PC-9 (cell line): ENCODE data around the gene CARMIL1. TPM values are rescaled to one million over a fixed set of nuclear protein-coding genes. Genes with fewer than 3 reads are reported as not detected.

ENCODE experiments used
- BruUV-seq: library from RNA; stranded (reverse); fragments of 400-500 nt; replicated peaks from 2 replicates; lab custom pipeline; 2021; lab: Mats Ljungman, UMichigan
- CTCF ChIA-PET: fragments of 300-600 bp; sonication (Branson Sonifier 250); formaldehyde crosslinking; loops from one replicate; lab custom pipeline; 2022; ENCODE audit warnings: antibody characterized with exemption; lab: Charles Lee
- POLR2A ChIA-PET: fragments of 300-600 bp; sonication (Branson Sonifier 250); formaldehyde crosslinking; loops from one replicate; lab custom pipeline; 2022; ENCODE audit warnings: antibody characterized with exemption; ENCODE audit not compliant: unreplicated experiment; lab: Charles Lee
- DNase-seq, 2 experiments: peaks; one replicate each; pipeline versions ENCODE4 v3.0.0 to v3.0.0-alpha.2; 2015 to 2022; ENCODE audit warnings: mixed read lengths in 1 of 2
- H2AFZ ChIP-seq: fragments of 200-600 bp; sonication (generic); 2 replicates; pipeline ENCODE4 v1.8.1; 2017; ENCODE audit warnings: antibody characterized with exemption
- H3F3A ChIP-seq: fragments of 200-600 bp; sonication (generic); 2 replicates; pipeline ENCODE4 v1.8.1; 2017; ENCODE audit warnings: antibody characterized with exemption, mild to moderate bottlenecking, low read depth; ENCODE audit not compliant: insufficient read depth
- H3K27ac ChIP-seq: fragments of 200-600 bp; sonication (generic); 2 replicates; pipeline ENCODE4 v1.6.1; 2016; ENCODE audit warnings: mixed run types
- H3K27me3 ChIP-seq: fragments of 200-600 bp; sonication (generic); 2 replicates; pipeline ENCODE4 v1.6.1; 2016; ENCODE audit warnings: low read depth, mixed run types; ENCODE audit not compliant: insufficient read depth
- H3K36me3 ChIP-seq: fragments of 200-600 bp; sonication (generic); 2 replicates; pipeline ENCODE4 v1.6.1; 2016; ENCODE audit warnings: low read depth, mixed run types
- H3K4me1 ChIP-seq: fragments of 200-600 bp; sonication (generic); replicated peaks from 2 replicates; pipeline ENCODE4 v1.6.1; 2016; ENCODE audit warnings: mixed run types; ENCODE audit not compliant: insufficient read depth
- H3K4me2 ChIP-seq: fragments of 200-600 bp; sonication (generic); 2 replicates; pipeline ENCODE4 v1.6.1; 2017; ENCODE audit warnings: mixed run types
- H3K4me3 ChIP-seq: fragments of 200-600 bp; sonication (generic); 2 replicates; pipeline ENCODE4 v1.6.1; 2016; ENCODE audit warnings: mixed run types
- H3K79me2 ChIP-seq: fragments of 200-600 bp; sonication (generic); 2 replicates; pipeline ENCODE4 v1.6.1; 2017; ENCODE audit warnings: low read depth, mixed run types
- H3K9me2 ChIP-seq: fragments of 200-600 bp; sonication (generic); 2 replicates; pipeline ENCODE4 v1.8.1; 2017; ENCODE audit warnings: mild to moderate bottlenecking; ENCODE audit not compliant: insufficient read depth
- H3K9me3 ChIP-seq: fragments of 200-600 bp; sonication (generic); 2 replicates; pipeline ENCODE4 v1.8.1; 2016; ENCODE audit warnings: low read depth; ENCODE audit not compliant: insufficient read depth
- H4K20me1 ChIP-seq: fragments of 200-600 bp; sonication (generic); 2 replicates; pipeline ENCODE4 v1.8.1; 2017; ENCODE audit not compliant: insufficient read depth
- EZH2 ChIP-seq: fragments of 200-600 bp; sonication (generic); IDR thresholded peaks from 2 replicates; pipeline ENCODE4 v1.8.0; 2017; ENCODE audit warnings: antibody characterized with exemption, low read depth
- intact Hi-C: fragments of 100-400 bp; cut with micrococcal nuclease; formaldehyde crosslinking; loops from one replicate; pipeline ENCODE4 v1.10.0; 2022; ENCODE audit not compliant: unreplicated experiment
- total RNA-seq: library from RNA; stranded (reverse); gene quantifications from 2 replicates; pipeline ENCODE4 v1.2.3, GENCODE V29; 2021
- TF ChIP-seq, protein P1 (sequence below): fragments of 200-600 bp; sonication (generic); conservative IDR thresholded peaks from 2 replicates; pipeline ENCODE4 v1.6.1; 2017; ENCODE audit warnings: mixed run types, antibody characterized with exemption, mild to moderate bottlenecking, moderate library complexity

Gene CARMIL1
- total RNA-seq, 1 experiment from 2014 or later: 33.1 TPM

DNA sequence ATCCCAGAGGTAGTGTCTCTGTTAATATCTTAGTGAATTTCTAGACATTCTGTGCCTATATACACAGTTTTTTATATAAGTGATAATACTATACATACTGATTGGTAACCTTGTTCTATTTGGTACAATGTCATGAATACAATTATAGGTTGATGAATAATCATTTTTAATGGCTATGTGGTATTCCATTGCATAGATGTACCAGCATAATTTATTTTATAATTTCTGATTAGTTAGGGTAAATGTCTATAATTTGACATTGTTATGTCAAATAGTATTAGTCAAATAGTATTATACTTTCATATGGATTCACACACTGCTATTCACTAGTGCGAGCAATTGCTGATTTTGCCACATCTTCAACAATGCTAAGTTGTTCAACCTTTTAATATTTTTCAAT is 262.1 kb downstream of the CARMIL1 start:
- no peaks in the 10 kb centered on the region for H3K79me2 ChIP-seq
- no peaks in the 10 kb centered on the region for H3K9me3 ChIP-seq
- intact Hi-C loops: no loop called here
- H3K36me3 ChIP-seq: no peaks in the 10 kb centered on the region
- H2AFZ ChIP-seq: no peak overlapping the region
- DNase-seq: no peak
- no peak overlapping the region for H3K4me2 ChIP-seq
- CTCF ChIA-PET: no interaction called here
- no peaks in the 10 kb centered on the region for H3K9me2 ChIP-seq
- TF ChIP-seq, protein P1, sequence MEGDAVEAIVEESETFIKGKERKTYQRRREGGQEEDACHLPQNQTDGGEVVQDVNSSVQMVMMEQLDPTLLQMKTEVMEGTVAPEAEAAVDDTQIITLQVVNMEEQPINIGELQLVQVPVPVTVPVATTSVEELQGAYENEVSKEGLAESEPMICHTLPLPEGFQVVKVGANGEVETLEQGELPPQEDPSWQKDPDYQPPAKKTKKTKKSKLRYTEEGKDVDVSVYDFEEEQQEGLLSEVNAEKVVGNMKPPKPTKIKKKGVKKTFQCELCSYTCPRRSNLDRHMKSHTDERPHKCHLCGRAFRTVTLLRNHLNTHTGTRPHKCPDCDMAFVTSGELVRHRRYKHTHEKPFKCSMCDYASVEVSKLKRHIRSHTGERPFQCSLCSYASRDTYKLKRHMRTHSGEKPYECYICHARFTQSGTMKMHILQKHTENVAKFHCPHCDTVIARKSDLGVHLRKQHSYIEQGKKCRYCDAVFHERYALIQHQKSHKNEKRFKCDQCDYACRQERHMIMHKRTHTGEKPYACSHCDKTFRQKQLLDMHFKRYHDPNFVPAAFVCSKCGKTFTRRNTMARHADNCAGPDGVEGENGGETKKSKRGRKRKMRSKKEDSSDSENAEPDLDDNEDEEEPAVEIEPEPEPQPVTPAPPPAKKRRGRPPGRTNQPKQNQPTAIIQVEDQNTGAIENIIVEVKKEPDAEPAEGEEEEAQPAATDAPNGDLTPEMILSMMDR: no peak
- no peak for TF ChIP-seq EZH2
- H3K27ac ChIP-seq: no peak overlapping the region
- no peaks in the 10 kb centered on the region for H3K4me1 ChIP-seq
- H3K4me3 ChIP-seq: no peak overlapping the region
- POLR2A ChIA-PET: no interaction called here
- H4K20me1 ChIP-seq: no peaks in the 10 kb centered on the region
- no peaks in the 10 kb centered on the region for H3F3A ChIP-seq
- BruUV-seq: no TSS peak
- H3K27me3 ChIP-seq: no peaks in the 10 kb centered on the region

DNA sequence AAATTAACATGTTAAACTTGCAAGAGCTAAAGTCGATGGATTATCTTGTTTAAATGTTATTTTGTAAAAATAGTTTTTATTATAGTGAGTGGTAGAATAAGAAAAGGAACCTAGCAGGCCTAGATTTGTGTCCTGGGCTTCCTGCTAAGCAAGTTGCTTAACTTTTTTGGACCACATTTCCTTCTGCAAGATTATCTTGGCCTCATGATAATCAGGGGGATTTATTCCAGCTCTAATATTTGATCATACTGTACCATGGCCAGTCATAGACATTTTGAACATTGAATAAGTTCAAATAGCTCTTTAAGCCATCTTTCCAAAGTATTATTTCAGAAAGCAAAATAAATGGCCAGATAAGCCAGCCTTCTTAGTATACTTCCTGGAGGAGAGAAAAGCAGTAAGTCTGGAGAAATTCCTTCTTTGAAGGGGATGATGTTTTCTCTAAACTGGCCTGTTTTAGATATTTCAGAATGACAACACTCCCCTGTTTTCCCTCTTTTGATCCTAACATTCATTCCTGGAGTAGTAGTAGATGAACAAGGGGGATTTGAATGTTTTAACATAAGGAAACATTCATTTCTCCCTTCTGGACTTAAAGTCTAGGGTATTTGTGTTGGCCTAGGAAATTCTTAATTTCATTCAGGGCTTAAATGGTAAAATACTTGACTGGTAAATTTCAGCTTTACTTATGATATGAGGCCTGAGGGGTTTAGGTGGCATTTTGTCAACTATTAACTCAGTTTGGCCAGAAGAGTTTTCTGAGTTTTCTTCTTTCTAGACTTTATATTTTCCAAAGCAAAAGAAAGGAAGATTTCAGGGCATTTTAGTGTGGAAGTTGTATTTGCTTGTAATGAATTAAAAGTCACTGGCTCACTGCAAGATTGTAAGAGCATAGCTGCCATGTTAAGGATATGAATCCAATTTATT is 264.1 kb downstream of the CARMIL1 start:
- no peaks in the 10 kb centered on the region for H3K4me1 ChIP-seq
- DNase-seq: no peak
- TF ChIP-seq EZH2: no peak
- TF ChIP-seq, protein P1: no peak
- H3F3A ChIP-seq: no peaks in the 10 kb centered on the region
- no peak overlapping the region for H3K4me2 ChIP-seq
- ChIA-PET POLR2A (interaction anchor here (1.0 kb wide), 1 partner anchor 14 kb away, joined by 4 read pairs; no protein-coding TSS in a partner anchor), CTCF (interaction anchor here (0.6 to 0.7 kb wide), 2 partner anchors 14 to 62 kb away, joined by 3 read pairs; no protein-coding TSS in a partner anchor)
- no peaks in the 10 kb centered on the region for H3K9me2 ChIP-seq
- H4K20me1 ChIP-seq: no peaks in the 10 kb centered on the region
- H3K27ac ChIP-seq: no peak overlapping the region
- H3K79me2 ChIP-seq: no peaks in the 10 kb centered on the region
- H3K9me3 ChIP-seq: no peaks in the 10 kb centered on the region
- no peaks in the 10 kb centered on the region for H3K27me3 ChIP-seq
- H3K4me3 ChIP-seq: no peak overlapping the region
- H2AFZ ChIP-seq: no peak overlapping the region
- no TSS peak for BruUV-seq
- intact Hi-C loops: no loop called here
- no peaks in the 10 kb centered on the region for H3K36me3 ChIP-seq

DNA sequence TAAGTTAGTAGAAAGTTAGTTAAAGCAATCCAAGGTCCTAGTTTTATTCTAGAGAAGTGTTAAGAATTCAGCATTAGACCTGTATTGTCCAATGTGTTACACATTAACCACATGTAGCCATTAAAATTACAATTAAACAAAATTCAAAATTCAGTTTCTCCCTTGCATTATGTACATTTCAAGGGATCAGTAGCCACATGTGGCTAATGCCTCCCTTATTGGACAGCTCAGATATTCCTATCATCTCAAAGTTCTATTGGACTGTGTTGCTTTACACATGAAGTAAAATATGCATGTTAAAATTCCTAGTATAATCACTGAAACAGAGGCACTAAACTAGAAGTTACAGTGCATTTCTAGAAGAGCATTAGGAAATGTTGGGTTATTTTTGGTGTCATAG is 265.7 kb downstream of the CARMIL1 start:
- no peak overlapping the region for H3K27ac ChIP-seq
- H3K27me3 ChIP-seq: no peaks in the 10 kb centered on the region
- no peaks in the 10 kb centered on the region for H4K20me1 ChIP-seq
- CTCF ChIA-PET: no interaction called here
- TF ChIP-seq EZH2: no peak
- TF ChIP-seq, protein P1: no peak
- H3K9me3 ChIP-seq: no peaks in the 10 kb centered on the region
- intact Hi-C loops: no loop called here
- H3F3A ChIP-seq: no peaks in the 10 kb centered on the region
- POLR2A ChIA-PET: no interaction called here
- H3K79me2 ChIP-seq: no peaks in the 10 kb centered on the region
- H2AFZ ChIP-seq: no peak overlapping the region
- H3K4me3 ChIP-seq: no peak overlapping the region
- no peaks in the 10 kb centered on the region for H3K9me2 ChIP-seq
- H3K4me1 ChIP-seq: no peaks in the 10 kb centered on the region
- no peak for DNase-seq
- no peak overlapping the region for H3K4me2 ChIP-seq
- H3K36me3 ChIP-seq: no peaks in the 10 kb centered on the region
- BruUV-seq: no TSS peak
